Neural crest cell (in vitro differentiated cells): ENCODE measurements around the gene ITFG1. TPM values are rescaled to one million over a fixed set of nuclear protein-coding genes. Genes with fewer than 3 reads are reported as not detected.

Experiments used
- DNase-seq: peaks from one replicate; pipeline ENCODE4 v3.0.0; 2021; ENCODE audit warnings: low read depth, mixed read lengths, low spot score
- H3K27ac Mint-ChIP-seq: one replicate; pipeline ENCODE4 v1.8.0; 2021; ENCODE audit warnings: mild to moderate bottlenecking, mixed read lengths; ENCODE audit not compliant: unreplicated experiment
- H3K27me3 Mint-ChIP-seq: 2 replicates; pipeline ENCODE4 v1.8.0; 2021; ENCODE audit warnings: low read depth, mild to moderate bottlenecking, mixed read lengths
- H3K36me3 Mint-ChIP-seq: 2 replicates; pipeline ENCODE4 v1.8.0; 2021; ENCODE audit warnings: low read depth, mild to moderate bottlenecking, mixed read lengths
- H3K4me1 Mint-ChIP-seq: 2 replicates; pipeline ENCODE4 v1.8.0; 2021; ENCODE audit warnings: mixed read lengths
- H3K4me3 Mint-ChIP-seq: one replicate; pipeline ENCODE4 v1.8.0; 2021; ENCODE audit warnings: mild to moderate bottlenecking, mixed read lengths
- H3K9me3 Mint-ChIP-seq: 2 replicates; pipeline ENCODE4 v1.8.0; 2021; ENCODE audit warnings: mixed read lengths
- total RNA-seq: library from RNA; stranded (reverse); gene quantifications from 2 replicates; pipeline ENCODE4 v1.2.1, GENCODE V29; 2021
- TF ChIP-seq, protein P1 (sequence below): fragments of 200-600 bp; sonication (generic); conservative IDR thresholded peaks from 2 replicates; pipeline ENCODE4 v1.5.0; 2021; ENCODE audit warnings: antibody characterized with exemption, mild to moderate bottlenecking

Gene ITFG1
- total RNA-seq, 1 donor from 2014 or later = 30.9 TPM

GRCh38 chr16:47175152-47175551, 285.7 kb downstream of the ITFG1 start:
- Mint-ChIP-seq H3K4me3 (no peak overlapping the region), H3K27ac (no peak overlapping the region), H3K27me3 (no peaks in the 10 kb centered on the region), H3K4me1 (no peaks in the 10 kb centered on the region), H3K9me3 (peaks cover 4% of the 10 kb centered on the region), H3K36me3 (peaks cover 10% of the 10 kb centered on the region)
- no peak for DNase-seq
- TF ChIP-seq, protein P1, sequence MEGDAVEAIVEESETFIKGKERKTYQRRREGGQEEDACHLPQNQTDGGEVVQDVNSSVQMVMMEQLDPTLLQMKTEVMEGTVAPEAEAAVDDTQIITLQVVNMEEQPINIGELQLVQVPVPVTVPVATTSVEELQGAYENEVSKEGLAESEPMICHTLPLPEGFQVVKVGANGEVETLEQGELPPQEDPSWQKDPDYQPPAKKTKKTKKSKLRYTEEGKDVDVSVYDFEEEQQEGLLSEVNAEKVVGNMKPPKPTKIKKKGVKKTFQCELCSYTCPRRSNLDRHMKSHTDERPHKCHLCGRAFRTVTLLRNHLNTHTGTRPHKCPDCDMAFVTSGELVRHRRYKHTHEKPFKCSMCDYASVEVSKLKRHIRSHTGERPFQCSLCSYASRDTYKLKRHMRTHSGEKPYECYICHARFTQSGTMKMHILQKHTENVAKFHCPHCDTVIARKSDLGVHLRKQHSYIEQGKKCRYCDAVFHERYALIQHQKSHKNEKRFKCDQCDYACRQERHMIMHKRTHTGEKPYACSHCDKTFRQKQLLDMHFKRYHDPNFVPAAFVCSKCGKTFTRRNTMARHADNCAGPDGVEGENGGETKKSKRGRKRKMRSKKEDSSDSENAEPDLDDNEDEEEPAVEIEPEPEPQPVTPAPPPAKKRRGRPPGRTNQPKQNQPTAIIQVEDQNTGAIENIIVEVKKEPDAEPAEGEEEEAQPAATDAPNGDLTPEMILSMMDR = no peak

DNA sequence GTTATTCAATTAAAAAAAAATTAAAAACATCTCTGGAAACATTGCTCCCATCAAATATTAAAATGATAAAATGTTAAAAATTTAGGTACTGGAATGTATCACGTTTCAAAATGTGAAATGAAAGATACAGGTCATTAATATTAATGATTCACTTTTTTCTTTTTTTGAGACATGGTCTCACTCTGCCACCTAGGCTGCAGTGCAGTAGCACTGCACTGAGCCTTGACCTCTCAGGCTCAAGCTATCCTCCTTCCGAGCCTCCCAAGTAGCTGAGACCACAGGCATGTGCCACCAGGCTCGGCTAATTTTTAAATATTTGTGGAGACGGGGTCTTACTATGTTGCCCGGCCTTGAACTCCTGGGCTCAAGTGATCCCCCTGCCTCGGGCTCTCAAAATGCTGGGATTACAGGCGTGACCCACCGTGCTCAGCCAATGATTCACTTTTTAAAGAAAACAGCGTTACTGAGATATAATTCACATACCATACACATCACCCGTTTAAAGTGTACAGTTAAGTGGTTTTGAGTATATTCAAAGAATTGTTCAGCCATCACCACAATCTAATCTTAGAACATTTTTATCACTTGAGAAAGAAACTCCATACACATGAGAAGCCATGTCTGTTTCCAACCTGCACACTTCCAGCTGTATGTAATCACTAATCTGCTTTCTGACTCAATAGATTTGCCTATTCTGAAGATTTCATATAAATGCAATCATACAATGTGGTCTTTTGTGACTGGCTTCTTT, 298.0 kb downstream of the ITFG1 start:
- TF ChIP-seq, protein P1 = no peak
- Mint-ChIP-seq H3K27ac (no peak overlapping the region), H3K27me3 (no peaks in the 10 kb centered on the region), H3K4me3 (no peak overlapping the region), H3K9me3 (no peaks in the 10 kb centered on the region), H3K36me3 (no peaks in the 10 kb centered on the region), H3K4me1 (no peaks in the 10 kb centered on the region)
- DNase-seq = no peak

GRCh38 chr16:47161464-47161863, 299.4 kb downstream of the ITFG1 start:
- TF ChIP-seq, protein P1 = no peak
- H3K4me3 Mint-ChIP-seq = no peak overlapping the region
- no peak for DNase-seq
- H3K4me1 Mint-ChIP-seq = no peaks in the 10 kb centered on the region
- peaks cover 7% of the 10 kb centered on the region for H3K36me3 Mint-ChIP-seq
- no peaks in the 10 kb centered on the region for H3K9me3 Mint-ChIP-seq
- H3K27me3 Mint-ChIP-seq = no peaks in the 10 kb centered on the region
- H3K27ac Mint-ChIP-seq = no peak overlapping the region

DNA sequence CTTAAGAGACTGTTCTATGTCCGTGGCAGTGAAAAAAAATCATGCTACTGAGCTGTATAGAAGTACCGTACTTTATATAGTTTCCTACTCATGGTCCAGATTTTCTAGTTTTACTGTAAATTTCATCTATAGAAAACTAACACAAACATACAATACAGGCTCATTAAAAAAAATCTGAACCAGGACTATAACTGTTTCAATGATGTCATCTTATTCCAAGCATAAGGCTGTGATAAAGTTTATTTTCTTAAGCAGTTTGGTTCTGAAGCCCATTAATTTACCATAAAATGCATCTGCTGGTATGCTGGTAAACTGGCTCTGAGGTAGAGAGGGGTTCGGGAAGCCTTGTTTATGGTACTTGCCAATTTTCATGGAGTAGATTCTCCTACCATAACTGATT, 300.4 kb downstream of the ITFG1 start:
- Mint-ChIP-seq H3K9me3 (no peaks in the 10 kb centered on the region), H3K27me3 (no peaks in the 10 kb centered on the region), H3K4me1 (no peaks in the 10 kb centered on the region), H3K36me3 (peaks cover 7% of the 10 kb centered on the region), H3K27ac (no peak overlapping the region), H3K4me3 (no peak overlapping the region)
- TF ChIP-seq, protein P1 = no peak
- DNase-seq = no peak

DNA sequence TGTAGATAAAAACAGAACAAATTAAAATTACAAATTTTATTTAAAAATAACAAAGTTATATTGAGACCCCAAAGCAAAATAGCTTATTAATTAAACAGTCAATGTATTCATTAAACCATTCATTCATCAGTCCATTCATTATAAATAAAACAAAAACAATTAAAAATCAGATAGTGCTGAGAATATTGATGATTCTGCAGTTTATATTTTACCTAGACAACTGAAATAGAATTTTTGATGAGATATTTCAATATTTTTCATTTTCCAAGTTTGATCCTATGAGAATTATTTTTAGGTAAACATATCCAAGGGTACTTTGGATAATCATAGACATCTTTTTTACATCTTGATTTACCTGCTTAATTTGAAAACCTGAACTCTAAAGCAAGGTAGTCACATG, 301.9 kb downstream of the ITFG1 start:
- H3K27ac Mint-ChIP-seq = no peak overlapping the region
- H3K36me3 Mint-ChIP-seq = peaks cover 7% of the 10 kb centered on the region
- H3K4me3 Mint-ChIP-seq = no peak overlapping the region
- H3K27me3 Mint-ChIP-seq = no peaks in the 10 kb centered on the region
- H3K9me3 Mint-ChIP-seq = no peaks in the 10 kb centered on the region
- DNase-seq = no peak
- TF ChIP-seq, protein P1 = no peak
- no peaks in the 10 kb centered on the region for H3K4me1 Mint-ChIP-seq
